K562 (cell line): Measurements from ENCODE around the gene NRN1L. TPM values are rescaled to one million over a fixed set of nuclear protein-coding genes. Genes with fewer than 3 reads are reported as not detected.

Experiments
- ATAC-seq: fragments of 200-7000 bp; cut with Tn5 transposase; 3 replicates; pipeline ENCODE4 v1.9.1; 2020; ENCODE audit warnings: moderate library complexity
- BruUV-seq: library from RNA; stranded (reverse); fragments of 400-500 nt; replicated peaks from 2 replicates; lab custom pipeline; 2021; lab: Mats Ljungman, UMichigan
- CTCF ChIA-PET: fragments of 300-600 bp; formaldehyde crosslinking; extraction: SDS; loops from one replicate; lab custom pipeline; 2021; ENCODE audit warnings: low intra/inter-chr PET ratio; lab: Yijun Ruan, JAX
- POLR2A ChIA-PET: fragments of 300-600, 350-650 bp; sonication (Branson Sonifier 250); formaldehyde crosslinking; extraction: SDS; loops from one replicate; lab custom pipeline; 2021; ENCODE audit warnings: antibody characterized with exemption, inconsistent platforms; lab: Yijun Ruan, JAX
- DNase-seq, 4 experiments: peaks; one replicate each; pipeline versions ENCODE4 v3.0.0 to v3.0.0-alpha.2; 2011 to 2018; ENCODE audit warnings: low spot score in 3 of 4, mixed read lengths in 3 of 4; ENCODE audit errors: extremely low read depth in 1 of 4
- FAIRE-seq: peaks from 2 replicates; lab custom pipeline; 2011; peaks lifted over from hg19 to GRCh38; lab: Jason Lieb, UNC
- H2AFZ ChIP-seq: 2 replicates; pipeline ENCODE4 v1.6.0; 2011; ENCODE audit warnings: low read depth, low read length, control low read depth, inconsistent platforms
- H3K27ac ChIP-seq: fragments of 200-600 bp; 3 replicates; pipeline ENCODE4 v1.8.0; 2011; ENCODE audit warnings: low read depth, mild to moderate bottlenecking, control low read depth, inconsistent platforms, low read length, moderate library complexity, mixed read lengths; ENCODE audit errors: extremely low read depth
- H3K27me3 ChIP-seq, 2 experiments: fragments of 300-600 bp in 1 of 2; 2 replicates in 1 of 2; 3 replicates in 1 of 2; pipeline versions ENCODE4 v1.6.0 to v1.8.0; 2011; ENCODE audit warnings: inconsistent platforms in 2 of 2, low read length in 2 of 2, mild to moderate bottlenecking in 1 of 2, mixed read lengths in 1 of 2, moderate library complexity in 1 of 2; ENCODE audit not compliant: control insufficient read depth in 2 of 2, insufficient read depth in 2 of 2
- H3K36me3 ChIP-seq: fragments of 300-600 bp; 3 replicates; pipeline ENCODE4 v1.8.0; 2011; ENCODE audit warnings: mild to moderate bottlenecking, low read length, inconsistent platforms; ENCODE audit not compliant: control insufficient read depth, insufficient read depth
- H3K4me1 ChIP-seq, 2 experiments: fragments of 200-600 bp in 1 of 2; replicated peaks in 1 of 2; 2 replicates in 1 of 2; 3 replicates in 1 of 2; pipeline versions ENCODE4 v1.5.1 to v1.8.0; 2011; ENCODE audit warnings: inconsistent platforms in 2 of 2, low read length in 2 of 2, mild to moderate bottlenecking in 1 of 2, mixed read lengths in 1 of 2, moderate library complexity in 1 of 2; ENCODE audit not compliant: control insufficient read depth in 2 of 2, insufficient read depth in 2 of 2
- H3K4me2 ChIP-seq: 2 replicates; pipeline ENCODE4 v1.6.1; 2011; ENCODE audit warnings: low read length, control low read depth, inconsistent platforms, mixed read lengths; ENCODE audit not compliant: insufficient read depth
- H3K4me3 ChIP-seq: fragments of 200-600 bp; sonication (generic), shearing (Covaris generic); 2 replicates; pipeline ENCODE4 v1.5.1; 2016; ENCODE audit warnings: control low read depth, inconsistent platforms
- H3K79me2 ChIP-seq: fragments of 200-600 bp; 3 replicates; pipeline ENCODE4 v1.8.0; 2011; ENCODE audit warnings: low read length, inconsistent platforms; ENCODE audit not compliant: control insufficient read depth, insufficient read depth
- H3K9ac ChIP-seq, 2 experiments: 2 replicates each; pipeline versions ENCODE4 v1.6.0 to v1.6.1; 2011; ENCODE audit warnings: low read depth in 2 of 2, low read length in 2 of 2, control low read depth in 1 of 2, inconsistent platforms in 1 of 2, mild to moderate bottlenecking in 1 of 2, mixed read lengths in 1 of 2; ENCODE audit not compliant: insufficient read depth in 1 of 2
- H3K9me1 ChIP-seq: one replicate; pipeline ENCODE4 v1.6.0; 2011; ENCODE audit warnings: inconsistent platforms, mild to moderate bottlenecking, low read length, moderate library complexity; ENCODE audit not compliant: control insufficient read depth, insufficient read depth
- H3K9me3 ChIP-seq: replicated peaks from 2 replicates; pipeline ENCODE4 v1.5.1; 2011; ENCODE audit warnings: low read depth, low read length, inconsistent platforms; ENCODE audit not compliant: control insufficient read depth, insufficient read depth
- H4K20me1 ChIP-seq: replicated peaks from 2 replicates; pipeline ENCODE4 v1.6.1; 2011; ENCODE audit warnings: low read length, inconsistent platforms, mixed read lengths; ENCODE audit not compliant: control insufficient read depth, insufficient read depth
- CCNT2 ChIP-seq: IDR thresholded peaks from 2 replicates; pipeline ENCODE4 v1.6.1; 2011; ENCODE audit warnings: borderline replicate concordance, low read depth, mild to moderate bottlenecking, moderate library complexity, mixed read lengths, low read length; ENCODE audit not compliant: insufficient read length; ENCODE audit errors: extremely low read depth
- HDAC1 ChIP-seq, 2 experiments: fragments of 450-650 bp; IDR thresholded peaks; 2 replicates each; pipeline ENCODE4 v1.6.1; 2016 to 2017; ENCODE audit warnings: inconsistent platforms in 1 of 2, mild to moderate bottlenecking in 1 of 2, moderate library complexity in 1 of 2
- HDAC3 ChIP-seq: fragments of 450-650 bp; IDR thresholded peaks from 2 replicates; pipeline ENCODE4 v1.6.1; 2018; ENCODE audit warnings: borderline replicate concordance, mild to moderate bottlenecking, moderate library complexity; ENCODE audit not compliant: partially characterized antibody
- IFI16 ChIP-seq: fragments of 250-450 bp; sonication (Bioruptor Pico); IDR thresholded peaks from 2 replicates; pipeline ENCODE4 v2.1.2; 2022; ENCODE audit warnings: mild to moderate bottlenecking, inconsistent platforms
- KLF13 ChIP-seq: fragments of 450-650 bp; IDR thresholded peaks from 2 replicates; pipeline ENCODE4 v1.6.1; 2016; ENCODE audit warnings: missing genetic modification characterization, low read depth, mild to moderate bottlenecking, missing compliant biosample characterization, moderate library complexity, borderline replicate concordance
- PHF21A ChIP-seq: fragments of 450-650 bp; IDR thresholded peaks from 2 replicates; pipeline ENCODE4 v1.6.1; 2017; ENCODE audit warnings: low read depth, borderline replicate concordance
- RBM15 ChIP-seq: fragments of 200-400 bp; formaldehyde crosslinking; IDR thresholded peaks from 2 replicates; pipeline ENCODE4 v1.6.1; 2018; ENCODE audit warnings: mild to moderate bottlenecking, low read length, moderate library complexity; ENCODE audit not compliant: insufficient read depth
- SOX6 ChIP-seq: fragments of 450-650 bp; IDR thresholded peaks from 2 replicates; pipeline ENCODE4 v1.6.1; 2014; ENCODE audit warnings: mild to moderate bottlenecking
- XRCC3 ChIP-seq: fragments of 450-650 bp; IDR thresholded peaks from 2 replicates; pipeline ENCODE4 v1.6.1; 2017; ENCODE audit warnings: mild to moderate bottlenecking, moderate library complexity
- XRCC4 ChIP-seq: IDR thresholded peaks from one replicate; pipeline ENCODE4 v1.6.1; 2011; ENCODE audit not compliant: insufficient read depth, insufficient read length; ENCODE audit errors: extremely low read depth
- ZBED1 ChIP-seq: IDR thresholded peaks from 2 replicates; pipeline ENCODE4 v1.6.1; 2014
- ZC3H11A ChIP-seq: IDR thresholded peaks from 2 replicates; pipeline ENCODE4 v1.6.1; 2012; ENCODE audit warnings: low read depth, low read length, improper control_type of control experiment
- ZNF584 ChIP-seq: fragments of 200-800 bp; sonication (Bioruptor generic); IDR thresholded peaks from 2 replicates; pipeline ENCODE4 v1.6.1; 2016; ENCODE audit warnings: low read depth, mild to moderate bottlenecking, missing genetic modification characterization, missing compliant biosample characterization
- WGBS: fragments of 100-300 bp; shearing (Covaris generic); methylation state at CpG from one replicate; pipeline ENCODE4 v1.1.6; 2016; ENCODE audit warnings: low coverage, mixed read lengths; ENCODE audit not compliant: insufficient coverage; ENCODE audit errors: missing lambda C conversion rate; 5-methylcytosine and 5-hydroxymethylcytosine counted together
- in situ Hi-C: fragments of 300-500 bp; cut with MboI; formaldehyde crosslinking; loops from 4 replicates; pipeline ENCODE4 v1.15.0; 2018; ENCODE audit warnings: inconsistent platforms, mixed read lengths
- intact Hi-C: fragments of 100-400 bp; cut with micrococcal nuclease; formaldehyde crosslinking; loops from 2 replicates; pipeline ENCODE4 v1.14.2; 2022
- polyA plus RNA-seq, 8 experiments: library from polyadenylated mRNA; depleted of rRNA in 4 of 8; stranded (reverse) in 5 of 8; unstranded in 3 of 8; fragments of >200 nt; fragmentation: Nextera tagmentation in 2 of 8; fragmentation: Illumina TruSeq in 1 of 8; extraction: Ambion mirVana in 2 of 8; extraction: Trizol in 1 of 8; gene quantifications; 2 replicates each; pipeline versions ENCODE4 v1.2.1 to v1.2.3, GENCODE V29; 2011 to 2014; ENCODE audit warnings: inconsistent platforms in 1 of 8, missing spikeins in 1 of 8
- total RNA-seq, 7 experiments: library from RNA; depleted of rRNA in 6 of 7; stranded (reverse); fragments of >200 nt in 6 of 7; fragmentation: Illumina TruSeq in 2 of 7; extraction: Trizol in 2 of 7; gene quantifications; 2 replicates each; pipeline versions ENCODE4 v1.2.1 to v1.2.3, GENCODE V29; 2011 to 2021; ENCODE audit warnings: low replicate concordance in 1 of 7
- TF ChIP-seq, protein P1 (sequence below): fragments of 450-650 bp; IDR thresholded peaks from 2 replicates; pipeline ENCODE4 v1.7.1; 2018; ENCODE audit warnings: mild to moderate bottlenecking, low read depth; ENCODE audit not compliant: partially characterized antibody
- TF ChIP-seq, protein P2 (sequence below): IDR thresholded peaks from 3 replicates; pipeline ENCODE4 v1.6.1; 2011; ENCODE audit warnings: borderline replicate concordance, mild to moderate bottlenecking; ENCODE audit not compliant: insufficient read length, insufficient read depth
- TF ChIP-seq, protein P3 (sequence below): fragments of 450-650 bp; conservative IDR thresholded peaks from 2 replicates; pipeline ENCODE4 v1.6.1; 2016; ENCODE audit warnings: missing genetic modification characterization, low read depth, mild to moderate bottlenecking, control low read depth, missing compliant biosample characterization
- TF ChIP-seq, protein P4 (sequence below): sonication (generic); formaldehyde crosslinking; IDR thresholded peaks from 2 replicates; pipeline ENCODE4 v1.8.0; 2022; ENCODE audit warnings: mild to moderate bottlenecking, missing genetic modification reagents

The NRN1L gene
- total and polyA plus RNA-seq, 9 of the 15 experiments (the other 6 are each of a cell fraction or from before 2014, with no cell fraction given): 0.22 to 0.86 (median 0.61) TPM; not detected in 5

DNA sequence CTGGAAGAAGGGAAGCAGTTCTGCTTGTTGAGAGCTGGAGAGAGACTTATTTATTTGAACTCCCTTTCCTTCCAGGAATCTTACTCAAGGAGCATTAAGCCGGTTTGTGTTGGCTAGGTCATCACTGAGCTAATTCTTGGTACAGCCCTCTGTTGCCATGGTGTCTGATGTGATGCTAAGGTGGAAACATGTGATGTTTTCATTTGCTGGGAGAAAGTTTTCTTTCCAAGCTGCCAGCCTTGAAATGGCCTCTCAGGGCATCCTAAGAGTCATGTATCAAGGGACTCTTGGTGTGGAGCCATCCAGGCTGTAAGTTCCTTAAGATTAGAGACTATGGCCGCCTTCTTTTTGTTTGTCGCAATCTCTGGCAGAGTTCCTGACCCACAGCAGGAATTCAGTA, 12.5 kb downstream of the NRN1L start:
- Histone ChIP-seq H3K27me3 (no peaks in the 10 kb centered on the region), H2AFZ (no peak overlapping the region), H3K9me3 (no peaks in the 10 kb centered on the region), H3K9me1 (no peaks in the 10 kb centered on the region), H3K9ac (no peak overlapping the region), H3K36me3 (0 out of 3 replicates have a peak, but pooled peaks cover 3% of the 10 kb centered on the region), H3K4me3 (no peak overlapping the region), H3K27ac (no peak overlapping the region), H3K4me2 (no peak overlapping the region), H3K79me2 (peaks cover 63% of the 10 kb centered on the region), H4K20me1 (peaks cover 7% of the 10 kb centered on the region; the same call in 1 of the 2 replicates), H3K4me1 (peaks cover 5 to 16% of the 10 kb centered on the region in 2 experiments; a peak in 3 of 5 replicates)
- in situ Hi-C loops: no loop called here
- DNase-seq (no peak), ATAC-seq (no peak), FAIRE-seq (no peak)
- CTCF ChIA-PET: interaction anchor here (0.6 kb wide), 1 partner anchor 432 kb away, joined by 3 read pairs; no protein-coding TSS in a partner anchor
- intact Hi-C loops: no loop called here
- POLR2A ChIA-PET: interaction anchor here (0.6 to 2.1 kb wide), 5 partner anchors 11 to 237 kb away, joined by 3 to 13 read pairs (median 4); partner anchors contain the start of gene ACD
- BruUV-seq: no TSS peak
- 74% methylated on average over 3 of the region's 3 CpGs for WGBS
- TF ChIP-seq IFI16 (CRISPR knock-in tag) (no peak), ZNF584 (no peak), KLF13 (tag) (no peak), HDAC3 (no peak), ZBED1 (no peak), SOX6 (no peak), HDAC1 (IDR thresholded peaks at IDR 0.05) (no peak), ZC3H11A (no peak), CCNT2 (no peak), PHF21A (no peak), XRCC3 (no peak), XRCC4 (no peak), RBM15 (no peak)
- TF ChIP-seq, protein P1, sequence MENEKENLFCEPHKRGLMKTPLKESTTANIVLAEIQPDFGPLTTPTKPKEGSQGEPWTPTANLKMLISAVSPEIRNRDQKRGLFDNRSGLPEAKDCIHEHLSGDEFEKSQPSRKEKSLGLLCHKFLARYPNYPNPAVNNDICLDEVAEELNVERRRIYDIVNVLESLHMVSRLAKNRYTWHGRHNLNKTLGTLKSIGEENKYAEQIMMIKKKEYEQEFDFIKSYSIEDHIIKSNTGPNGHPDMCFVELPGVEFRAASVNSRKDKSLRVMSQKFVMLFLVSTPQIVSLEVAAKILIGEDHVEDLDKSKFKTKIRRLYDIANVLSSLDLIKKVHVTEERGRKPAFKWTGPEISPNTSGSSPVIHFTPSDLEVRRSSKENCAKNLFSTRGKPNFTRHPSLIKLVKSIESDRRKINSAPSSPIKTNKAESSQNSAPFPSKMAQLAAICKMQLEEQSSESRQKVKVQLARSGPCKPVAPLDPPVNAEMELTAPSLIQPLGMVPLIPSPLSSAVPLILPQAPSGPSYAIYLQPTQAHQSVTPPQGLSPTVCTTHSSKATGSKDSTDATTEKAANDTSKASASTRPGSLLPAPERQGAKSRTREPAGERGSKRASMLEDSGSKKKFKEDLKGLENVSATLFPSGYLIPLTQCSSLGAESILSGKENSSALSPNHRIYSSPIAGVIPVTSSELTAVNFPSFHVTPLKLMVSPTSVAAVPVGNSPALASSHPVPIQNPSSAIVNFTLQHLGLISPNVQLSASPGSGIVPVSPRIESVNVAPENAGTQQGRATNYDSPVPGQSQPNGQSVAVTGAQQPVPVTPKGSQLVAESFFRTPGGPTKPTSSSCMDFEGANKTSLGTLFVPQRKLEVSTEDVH: no peak
- TF ChIP-seq, protein P2, sequence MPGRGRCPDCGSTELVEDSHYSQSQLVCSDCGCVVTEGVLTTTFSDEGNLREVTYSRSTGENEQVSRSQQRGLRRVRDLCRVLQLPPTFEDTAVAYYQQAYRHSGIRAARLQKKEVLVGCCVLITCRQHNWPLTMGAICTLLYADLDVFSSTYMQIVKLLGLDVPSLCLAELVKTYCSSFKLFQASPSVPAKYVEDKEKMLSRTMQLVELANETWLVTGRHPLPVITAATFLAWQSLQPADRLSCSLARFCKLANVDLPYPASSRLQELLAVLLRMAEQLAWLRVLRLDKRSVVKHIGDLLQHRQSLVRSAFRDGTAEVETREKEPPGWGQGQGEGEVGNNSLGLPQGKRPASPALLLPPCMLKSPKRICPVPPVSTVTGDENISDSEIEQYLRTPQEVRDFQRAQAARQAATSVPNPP: no peak
- TF ChIP-seq, protein P3, sequence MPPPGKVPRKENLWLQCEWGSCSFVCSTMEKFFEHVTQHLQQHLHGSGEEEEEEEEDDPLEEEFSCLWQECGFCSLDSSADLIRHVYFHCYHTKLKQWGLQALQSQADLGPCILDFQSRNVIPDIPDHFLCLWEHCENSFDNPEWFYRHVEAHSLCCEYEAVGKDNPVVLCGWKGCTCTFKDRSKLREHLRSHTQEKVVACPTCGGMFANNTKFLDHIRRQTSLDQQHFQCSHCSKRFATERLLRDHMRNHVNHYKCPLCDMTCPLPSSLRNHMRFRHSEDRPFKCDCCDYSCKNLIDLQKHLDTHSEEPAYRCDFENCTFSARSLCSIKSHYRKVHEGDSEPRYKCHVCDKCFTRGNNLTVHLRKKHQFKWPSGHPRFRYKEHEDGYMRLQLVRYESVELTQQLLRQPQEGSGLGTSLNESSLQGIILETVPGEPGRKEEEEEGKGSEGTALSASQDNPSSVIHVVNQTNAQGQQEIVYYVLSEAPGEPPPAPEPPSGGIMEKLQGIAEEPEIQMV: no peak
- TF ChIP-seq, protein P4, sequence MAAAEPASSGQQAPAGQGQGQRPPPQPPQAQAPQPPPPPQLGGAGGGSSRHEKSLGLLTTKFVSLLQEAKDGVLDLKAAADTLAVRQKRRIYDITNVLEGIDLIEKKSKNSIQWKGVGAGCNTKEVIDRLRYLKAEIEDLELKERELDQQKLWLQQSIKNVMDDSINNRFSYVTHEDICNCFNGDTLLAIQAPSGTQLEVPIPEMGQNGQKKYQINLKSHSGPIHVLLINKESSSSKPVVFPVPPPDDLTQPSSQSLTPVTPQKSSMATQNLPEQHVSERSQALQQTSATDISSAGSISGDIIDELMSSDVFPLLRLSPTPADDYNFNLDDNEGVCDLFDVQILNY (CRISPR knock-in tag): no peak
